HG02973 (cell line): Measurements from ENCODE around the gene KRTAP10-12.

Experiments
- ATAC-seq: cut with Tn5 transposase; IDR thresholded peaks from one replicate; pipeline ENCODE4 v1.9.1; 2021; ENCODE audit warnings: moderate library complexity; ENCODE audit not compliant: unreplicated experiment

Gene KRTAP10-12

DNA sequence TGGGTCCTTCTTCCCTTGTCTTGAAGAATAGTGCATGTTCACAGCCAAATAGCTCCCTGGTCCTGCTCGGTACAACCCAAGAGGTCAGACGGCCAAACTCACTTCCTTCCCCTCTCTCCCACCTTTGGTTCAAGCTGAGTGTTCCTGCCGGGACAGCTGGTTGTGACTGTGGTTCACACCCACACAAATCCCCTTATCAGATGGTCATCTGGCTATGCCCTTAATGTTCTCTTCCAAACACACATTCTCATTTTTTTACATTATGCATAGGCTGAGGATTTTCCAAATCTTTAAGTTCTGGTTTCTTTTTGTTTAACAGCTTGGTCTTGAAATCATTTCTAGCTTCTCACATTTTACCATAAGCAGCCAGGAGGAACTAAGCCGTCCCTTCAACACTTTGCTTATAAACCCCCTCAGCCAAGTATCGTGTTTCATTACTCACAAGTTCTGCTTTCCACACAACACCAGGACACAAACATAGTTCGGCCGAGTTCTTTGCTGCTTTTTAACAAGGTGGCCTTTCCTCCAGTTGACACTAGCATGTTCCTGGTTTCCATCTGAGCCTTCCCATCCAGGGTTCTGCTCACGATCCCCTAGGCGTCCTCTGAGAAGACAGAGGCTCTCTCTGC is 34.1 kb downstream of the KRTAP10-12 start:
- no peak for ATAC-seq

- ATAC-seq, result no peak
Measured at GRCh38 chr21:44732263-44732662, 35.3 kb downstream of the KRTAP10-12 start.

DNA sequence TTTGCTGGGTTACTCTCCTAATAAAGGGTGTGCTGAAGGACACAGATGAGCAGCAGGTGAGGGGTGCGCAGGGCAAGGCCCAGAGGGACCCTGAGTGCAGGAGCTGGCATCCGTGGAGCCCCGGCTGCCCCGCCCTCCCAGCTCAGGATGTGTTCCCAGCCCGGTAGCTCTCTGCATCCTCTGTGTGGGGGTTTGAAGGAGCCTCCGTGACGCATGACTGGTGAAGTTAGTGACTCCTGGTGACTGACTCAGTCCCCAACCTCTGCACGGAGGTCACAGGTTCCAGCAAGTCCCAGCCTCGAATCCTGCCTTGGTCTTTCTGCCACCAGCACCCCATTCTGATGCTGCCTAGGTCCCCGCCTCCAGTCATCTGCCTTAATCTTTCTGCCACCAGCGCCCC is 36.0 kb downstream of the KRTAP10-12 start:
- ATAC-seq, result no peak

- no peak for ATAC-seq
Measured at GRCh38 chr21:44734026-44734745, 37.2 kb downstream of the KRTAP10-12 start.

- no peak for ATAC-seq
Measured at GRCh38 chr21:44734841-44735240, 37.9 kb downstream of the KRTAP10-12 start.

GRCh38 chr21:44735821-44736220 is 38.8 kb downstream of the KRTAP10-12 start:
- no peak for ATAC-seq

DNA sequence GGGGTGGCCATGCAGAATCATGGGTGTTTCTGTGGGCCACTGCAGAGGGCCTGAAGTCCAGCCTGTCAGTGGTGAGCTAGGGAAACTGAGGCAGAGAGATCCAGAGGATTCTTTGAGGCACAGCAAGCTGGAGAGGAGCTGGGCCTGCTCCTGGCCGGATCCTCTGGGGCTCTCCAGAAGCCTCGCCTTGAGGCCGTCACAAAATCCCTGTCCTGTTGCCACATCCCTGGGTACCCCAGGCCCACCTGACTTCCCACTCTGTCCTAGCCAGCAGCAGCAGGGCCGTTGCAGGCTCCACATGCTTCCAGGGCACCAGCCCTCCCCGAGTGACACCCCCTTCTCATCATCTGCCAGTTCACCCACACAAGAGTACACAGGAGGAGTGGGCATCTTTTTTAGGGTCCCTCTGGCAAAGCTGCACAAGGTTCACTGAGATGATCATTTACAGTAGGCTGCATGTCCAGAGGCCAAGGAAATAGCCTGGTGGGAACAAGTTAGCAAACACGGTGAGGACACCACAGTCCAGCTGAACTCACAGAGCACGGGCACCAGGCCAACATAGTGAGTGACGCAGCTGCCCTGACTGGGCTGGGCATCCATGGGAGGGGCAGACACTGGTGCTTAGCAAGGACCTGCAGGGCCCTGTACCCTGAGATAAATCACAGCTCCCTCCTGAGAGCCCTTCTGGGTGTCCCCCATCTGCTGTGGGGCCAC is 39.5 kb downstream of the KRTAP10-12 start:
- ATAC-seq, result no peak

GRCh38 chr21:44737706-44738354 is 40.9 kb downstream of the KRTAP10-12 start:
- ATAC-seq, result no peak

DNA sequence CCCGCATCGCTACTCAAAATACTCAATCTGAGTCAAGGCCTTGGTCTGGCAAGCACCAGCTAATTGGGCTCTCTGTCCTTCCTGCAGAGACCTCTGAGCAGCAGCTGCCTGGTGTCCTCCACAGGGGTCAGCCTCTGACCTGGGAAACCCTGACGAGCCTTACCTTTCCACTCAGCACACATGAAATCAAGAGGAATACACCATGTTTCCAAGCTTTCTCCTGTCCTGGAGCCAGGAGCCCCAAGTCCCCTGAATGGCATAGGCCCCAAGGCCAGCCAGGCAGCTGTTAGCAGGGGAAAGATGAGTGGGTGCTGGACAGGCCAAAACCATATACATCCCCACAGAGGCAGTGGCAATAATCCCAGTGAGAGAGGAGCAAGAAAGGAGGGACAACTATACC is 41.6 kb downstream of the KRTAP10-12 start:
- ATAC-seq, result no peak

DNA sequence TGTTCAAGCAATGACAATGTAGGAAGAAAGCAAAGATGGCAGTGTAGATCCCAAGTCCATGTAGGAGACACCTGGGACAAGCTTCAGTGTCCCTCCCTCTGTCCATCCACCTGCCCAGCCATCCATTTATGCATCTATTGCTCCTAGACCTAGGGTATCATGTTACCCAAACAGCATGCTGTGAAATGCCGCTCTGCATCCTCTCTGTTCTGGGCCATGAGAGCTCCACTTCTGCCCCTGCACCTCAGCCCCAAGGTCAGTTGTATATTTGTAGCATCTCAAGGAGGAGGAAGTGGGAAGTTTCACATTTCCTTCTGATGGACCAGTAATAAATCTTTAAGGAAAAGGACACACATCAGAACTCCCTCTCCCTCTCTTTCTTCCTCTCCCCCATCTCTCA is 42.3 kb downstream of the KRTAP10-12 start:
- no peak for ATAC-seq

DNA sequence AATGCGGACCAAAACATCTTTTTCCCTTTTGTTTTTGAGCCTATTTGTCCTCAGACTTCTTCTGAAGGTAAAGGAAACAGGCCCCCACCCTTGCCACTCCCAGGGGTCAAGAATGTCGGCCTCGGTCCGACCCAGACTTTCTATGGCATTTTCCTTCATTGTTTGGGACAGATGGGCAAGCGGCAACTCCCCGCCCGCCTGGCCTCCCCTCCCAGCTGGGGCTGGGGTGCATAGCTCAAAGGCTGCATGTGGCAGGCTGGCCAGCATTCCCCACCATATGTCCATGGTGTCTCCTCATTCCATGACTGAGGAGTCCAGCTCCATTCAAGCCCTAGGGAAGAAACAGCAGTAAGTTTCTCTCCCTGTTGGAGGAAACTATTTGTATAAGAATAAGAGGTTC is 43.8 kb downstream of the KRTAP10-12 start:
- ATAC-seq, result no peak

- no peak for ATAC-seq
Measured at GRCh38 chr21:44741921-44742320, 44.9 kb downstream of the KRTAP10-12 start.

GRCh38 chr21:44742418-44743153 is 45.6 kb downstream of the KRTAP10-12 start:
- no peak for ATAC-seq
